GM06990 (cell line): ENCODE results near the gene PDGFRB.

Experiments
- DNase-seq: peaks from one replicate; pipeline ENCODE4 v3.0.0-alpha.2; 2011; ENCODE audit not compliant: insufficient read length; ENCODE audit errors: extremely low read depth
- H3K27me3 ChIP-seq: replicated peaks from 2 replicates; pipeline ENCODE4 v1.6.0; 2011; ENCODE audit warnings: low read length; ENCODE audit not compliant: control insufficient read depth, insufficient read depth
- H3K36me3 ChIP-seq: 2 replicates; pipeline ENCODE4 v1.5.1; 2011; ENCODE audit warnings: low read length; ENCODE audit not compliant: control insufficient read depth, insufficient read depth
- H3K4me3 ChIP-seq: replicated peaks from 2 replicates; pipeline ENCODE4 v1.5.1; 2011; ENCODE audit warnings: low read depth, mild to moderate bottlenecking, control low read depth, low read length
- TF ChIP-seq, protein P1 (sequence below): IDR thresholded peaks from 2 replicates; pipeline ENCODE4 v1.5.1; 2011; ENCODE audit warnings: low read length, control low read depth, mild to moderate bottlenecking, inconsistent platforms; ENCODE audit not compliant: insufficient read depth, poor library complexity, severe bottlenecking

PDGFRB gene

GRCh38 chr5:150184990-150185912 is 29.6 kb upstream of the PDGFRB start:
- no peak overlapping the region for H3K4me3 ChIP-seq
- TF ChIP-seq, protein P1, sequence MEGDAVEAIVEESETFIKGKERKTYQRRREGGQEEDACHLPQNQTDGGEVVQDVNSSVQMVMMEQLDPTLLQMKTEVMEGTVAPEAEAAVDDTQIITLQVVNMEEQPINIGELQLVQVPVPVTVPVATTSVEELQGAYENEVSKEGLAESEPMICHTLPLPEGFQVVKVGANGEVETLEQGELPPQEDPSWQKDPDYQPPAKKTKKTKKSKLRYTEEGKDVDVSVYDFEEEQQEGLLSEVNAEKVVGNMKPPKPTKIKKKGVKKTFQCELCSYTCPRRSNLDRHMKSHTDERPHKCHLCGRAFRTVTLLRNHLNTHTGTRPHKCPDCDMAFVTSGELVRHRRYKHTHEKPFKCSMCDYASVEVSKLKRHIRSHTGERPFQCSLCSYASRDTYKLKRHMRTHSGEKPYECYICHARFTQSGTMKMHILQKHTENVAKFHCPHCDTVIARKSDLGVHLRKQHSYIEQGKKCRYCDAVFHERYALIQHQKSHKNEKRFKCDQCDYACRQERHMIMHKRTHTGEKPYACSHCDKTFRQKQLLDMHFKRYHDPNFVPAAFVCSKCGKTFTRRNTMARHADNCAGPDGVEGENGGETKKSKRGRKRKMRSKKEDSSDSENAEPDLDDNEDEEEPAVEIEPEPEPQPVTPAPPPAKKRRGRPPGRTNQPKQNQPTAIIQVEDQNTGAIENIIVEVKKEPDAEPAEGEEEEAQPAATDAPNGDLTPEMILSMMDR, result no peak
- H3K36me3 ChIP-seq, result no peaks in the 10 kb centered on the region
- no peak for DNase-seq
- H3K27me3 ChIP-seq, result no peaks in the 10 kb centered on the region; the same call in none of the 2 replicates

DNA sequence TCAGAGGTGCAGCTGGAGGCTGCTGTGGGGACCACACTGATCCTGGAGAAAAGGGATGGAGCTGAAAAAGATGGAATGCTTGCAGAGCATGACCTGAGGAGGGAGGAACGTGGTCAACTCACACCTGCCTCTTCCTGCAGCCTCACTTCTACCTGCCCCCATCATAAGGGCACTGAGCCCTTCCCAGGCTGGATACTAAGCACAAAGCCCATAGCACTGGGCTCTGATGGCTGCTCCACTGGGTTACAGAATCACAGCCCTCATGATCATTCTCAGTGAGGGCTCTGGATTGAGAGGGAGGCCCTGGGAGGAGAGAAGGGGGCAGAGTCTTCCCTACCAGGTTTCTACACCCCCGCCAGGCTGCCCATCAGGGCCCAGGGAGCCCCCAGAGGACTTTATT is 28.4 kb upstream of the PDGFRB start:
- TF ChIP-seq, protein P1, result no peak
- Histone ChIP-seq H3K4me3 (no peak overlapping the region), H3K27me3 (no peaks in the 10 kb centered on the region; the same call in 1 of the 2 replicates), H3K36me3 (no peaks in the 10 kb centered on the region)
- DNase-seq, result no peak

DNA sequence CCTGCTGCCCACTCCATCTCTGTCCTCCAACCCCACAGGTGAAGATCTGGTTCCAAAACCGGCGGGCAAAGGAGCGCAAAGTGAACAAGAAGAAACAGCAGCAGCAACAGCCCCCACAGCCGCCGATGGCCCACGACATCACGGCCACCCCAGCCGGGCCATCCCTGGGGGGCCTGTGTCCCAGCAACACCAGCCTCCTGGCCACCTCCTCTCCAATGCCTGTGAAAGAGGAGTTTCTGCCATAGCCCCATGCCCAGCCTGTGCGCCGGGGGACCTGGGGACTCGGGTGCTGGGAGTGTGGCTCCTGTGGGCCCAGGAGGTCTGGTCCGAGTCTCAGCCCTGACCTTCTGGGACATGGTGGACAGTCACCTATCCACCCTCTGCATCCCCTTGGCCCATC is 27.8 kb upstream of the PDGFRB start:
- Histone ChIP-seq H3K4me3 (no peak overlapping the region), H3K27me3 (no peaks in the 10 kb centered on the region; the same call in 1 of the 2 replicates), H3K36me3 (no peaks in the 10 kb centered on the region)
- TF ChIP-seq, protein P1, result no peak
- DNase-seq, result no peak

DNA sequence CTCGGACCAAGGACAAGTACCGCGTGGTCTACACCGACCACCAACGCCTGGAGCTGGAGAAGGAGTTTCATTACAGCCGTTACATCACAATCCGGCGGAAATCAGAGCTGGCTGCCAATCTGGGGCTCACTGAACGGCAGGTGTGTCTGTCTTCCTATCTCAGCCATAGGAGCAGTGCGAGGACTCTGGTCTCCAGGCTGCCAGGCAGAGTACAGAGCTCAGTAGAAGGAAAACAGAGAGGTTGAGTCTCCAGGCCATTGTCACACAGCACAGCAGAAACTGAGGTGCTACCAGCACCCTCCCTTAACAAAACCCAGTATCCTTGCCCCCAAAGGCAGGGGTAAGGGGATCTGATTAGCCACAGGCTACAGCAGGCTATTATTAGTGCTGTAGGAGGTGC is 27.1 kb upstream of the PDGFRB start:
- Histone ChIP-seq H3K36me3 (no peaks in the 10 kb centered on the region), H3K4me3 (no peak overlapping the region), H3K27me3 (no peaks in the 10 kb centered on the region; the same call in 1 of the 2 replicates)
- DNase-seq, result no peak
- TF ChIP-seq, protein P1, result no peak

- Histone ChIP-seq H3K36me3 (no peaks in the 10 kb centered on the region), H3K4me3 (no peak overlapping the region), H3K27me3 (no peaks in the 10 kb centered on the region; the same call in 1 of the 2 replicates)
- no peak for DNase-seq
- TF ChIP-seq, protein P1, result no peak
Measured at GRCh38 chr5:150181766-150182545, 26.3 kb upstream of the PDGFRB start.
